ENCODE measurements around the gene STK4. TPM values are rescaled to one million over a fixed set of nuclear protein-coding genes. Genes with fewer than 3 reads are reported as not detected.

The STK4 gene
- total and polyA plus RNA-seq, 2 of the 8 experiments (the other 6 are each of a cell fraction or from before 2014, with no cell fraction given), result 12.0 to 34.3 TPM

DNA sequence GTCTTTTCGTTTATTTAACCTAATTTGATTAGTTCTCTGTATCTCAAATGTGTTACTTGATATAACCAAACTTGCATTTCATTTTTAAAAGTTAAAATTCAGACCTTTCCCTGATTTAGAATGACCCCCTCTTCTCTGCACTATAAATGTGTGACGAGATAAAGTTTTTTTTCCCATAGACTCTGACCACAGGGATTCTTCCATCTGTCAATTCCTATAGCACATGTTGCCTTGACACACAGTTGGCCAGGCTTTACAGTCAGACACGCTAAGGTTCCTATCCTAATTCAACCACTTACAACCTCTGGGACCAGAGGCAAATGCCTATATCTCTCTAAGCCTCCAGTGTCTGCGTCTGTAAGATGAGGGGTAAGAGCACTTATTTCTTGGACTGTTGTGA lies 94.0 kb downstream of the STK4 start:
- H2BK20ac ChIP-seq (ENCODE audit: low read length), result no peak overlapping the region
- ChIA-PET POLR2A (ENCODE audit: partially characterized antibody) (interaction anchor here (0.9 kb wide), 1 partner anchor 32 kb away, joined by 3 read pairs; no protein-coding TSS in a partner anchor), CTCF (ENCODE audit: partially characterized antibody) (interaction anchor here (1.1 to 1.9 kb wide), 4 partner anchors 11 to 52 kb away, joined by 3 to 11 read pairs (median 4); no protein-coding TSS in a partner anchor)
- no peaks in the 10 kb centered on the region for H4K20me1 ChIP-seq (replicated peaks in 1 of 2; ENCODE audit: control insufficient read depth in 1 of 2, insufficient read depth in 2 of 2, low read length in 2 of 2)
- H4K8ac ChIP-seq (ENCODE audit: extremely low read depth, insufficient read depth, low read length), result no peak overlapping the region
- no peaks in the 10 kb centered on the region for H3K23me2 ChIP-seq (ENCODE audit: low read depth, low read length)
- H3K4me3 ChIP-seq (ENCODE audit: extremely low read depth in 1 of 4, insufficient read depth in 2 of 4, low read depth in 3 of 4, low read length in 4 of 4), result no peak overlapping the region
- no peaks in the 10 kb centered on the region for H3K36me3 ChIP-seq (ENCODE audit: control insufficient read depth in 2 of 4, insufficient read depth in 4 of 4, low read length in 3 of 4)
- no peak overlapping the region for H3K56ac ChIP-seq (replicated peaks; ENCODE audit: insufficient read length, low read depth, low read length)
- WGBS, 2 experiments (ENCODE audit: extremely low coverage in 1 of 2, insufficient coverage in 1 of 2, insufficient read length in 1 of 2, insufficient replicate concordance in 2 of 2, low coverage in 1 of 2, low lambda C conversion rate in 2 of 2, missing lambda C conversion rate in 1 of 2), result 87% methylated on average over 4 of the region's 4 CpGs; no CpG with 5 or more reads in 1 of the 2 experiments
- no peak overlapping the region for H3K23ac ChIP-seq (ENCODE audit: insufficient read length)
- H4K5ac ChIP-seq (ENCODE audit: insufficient read length, low read depth, low read length), result no peak overlapping the region
- no peak overlapping the region for H3K18ac ChIP-seq (ENCODE audit: extremely low read depth, low read length)
- TF ChIP-seq POLR2AphosphoS5 (IDR thresholded peaks at IDR 0.05; ENCODE audit: low read depth, low read length), result no peak
- no peak for TF ChIP-seq BRCA1 (IDR thresholded peaks at IDR 0.05; ENCODE audit: low read depth, low read length)
- TF ChIP-seq JUN (IDR thresholded peaks at IDR 0.05; ENCODE audit: low read depth, low read length), result no peak
- TF ChIP-seq, protein P1, sequence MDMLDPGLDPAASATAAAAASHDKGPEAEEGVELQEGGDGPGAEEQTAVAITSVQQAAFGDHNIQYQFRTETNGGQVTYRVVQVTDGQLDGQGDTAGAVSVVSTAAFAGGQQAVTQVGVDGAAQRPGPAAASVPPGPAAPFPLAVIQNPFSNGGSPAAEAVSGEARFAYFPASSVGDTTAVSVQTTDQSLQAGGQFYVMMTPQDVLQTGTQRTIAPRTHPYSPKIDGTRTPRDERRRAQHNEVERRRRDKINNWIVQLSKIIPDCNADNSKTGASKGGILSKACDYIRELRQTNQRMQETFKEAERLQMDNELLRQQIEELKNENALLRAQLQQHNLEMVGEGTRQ (IDR thresholded peaks at IDR 0.05; ENCODE audit: low read length), result no peak
- no peak for TF ChIP-seq RBBP5 (IDR thresholded peaks at IDR 0.05; ENCODE audit: borderline replicate concordance, low read depth, low read length)
- TF ChIP-seq NRF1 (IDR thresholded peaks at IDR 0.05; ENCODE audit: low read depth, low read length), result no peak
- TF ChIP-seq SP1 (IDR thresholded peaks at IDR 0.05; ENCODE audit: low read depth, low read length), result no peak
- no peak for TF ChIP-seq POLR2A (IDR thresholded peaks at IDR 0.05; ENCODE audit: control extremely low read depth in 1 of 2, low read depth in 2 of 2, low read length in 2 of 2)
- TF ChIP-seq RFX5 (IDR thresholded peaks at IDR 0.05; ENCODE audit: borderline replicate concordance, low read depth, low read length), result no peak
- no peaks in the 10 kb centered on the region for H3K79me1 ChIP-seq (ENCODE audit: low read depth, low read length)
- no peak overlapping the region for H4K91ac ChIP-seq (replicated peaks; ENCODE audit: insufficient read length, low read length)
- no peak overlapping the region for H2BK5ac ChIP-seq (ENCODE audit: low read depth, low read length)
- H3K27ac ChIP-seq (ENCODE audit: low read depth, low read length), result no peak overlapping the region
- no peaks in the 10 kb centered on the region for H3K27me3 ChIP-seq (replicated peaks in 1 of 4; ENCODE audit: control insufficient read depth in 3 of 4, extremely low read depth in 1 of 4, insufficient read depth in 3 of 4, low read length in 3 of 4)
- DNase-seq (ENCODE audit: low read depth in 1 of 2, low spot score in 2 of 2) (no peak), FAIRE-seq (no peak)
- H3K4me2 ChIP-seq (ENCODE audit: insufficient read depth in 1 of 2, low read depth in 2 of 2, low read length in 2 of 2), result no peak overlapping the region
- no peak overlapping the region for H3K4ac ChIP-seq (replicated peaks; ENCODE audit: insufficient read length, low read depth, low read length)
- H2BK120ac ChIP-seq (replicated peaks; ENCODE audit: low read depth, low read length), result no peak overlapping the region
- no peak overlapping the region for H2BK15ac ChIP-seq (ENCODE audit: low read length)
- no peaks in the 10 kb centered on the region; a peak in 1 of 4 replicates for H3K9me3 ChIP-seq (ENCODE audit: insufficient read depth in 2 of 2, low read depth in 1 of 2, low read length in 1 of 2)
- H2AK5ac ChIP-seq (ENCODE audit: low read depth, low read length), result no peak overlapping the region
- peaks cover 0 to under 1% of the 10 kb centered on the region in 2 experiments; a peak in 1 of 4 replicates for H3K79me2 ChIP-seq (ENCODE audit: control insufficient read depth in 1 of 2, insufficient read depth in 2 of 2, low read length in 2 of 2)
- no peak overlapping the region for H3K9ac ChIP-seq (replicated peaks in 1 of 4; ENCODE audit: extremely low read depth in 1 of 4, low read depth in 3 of 4, low read length in 3 of 4)
- peaks cover 0 to 2% (median 0%) of the 10 kb centered on the region in 4 experiments; a peak in 1 of 7 replicates for H3K4me1 ChIP-seq (replicated peaks in 1 of 4; ENCODE audit: control insufficient read depth in 3 of 4, insufficient read depth in 4 of 4, low read length in 3 of 4)
- no peak overlapping the region for H3K14ac ChIP-seq (ENCODE audit: insufficient read length)
- no peak overlapping the region for H2AFZ ChIP-seq (ENCODE audit: low read length)
- H2BK12ac ChIP-seq (ENCODE audit: low read depth, low read length), result no peak overlapping the region

Measured in H1 (cell line).